BJ (cell line): ENCODE measurements around the gene CAP2. TPM values are rescaled to one million over a fixed set of nuclear protein-coding genes. Genes with fewer than 3 reads are reported as not detected.
"Not testable (repeated sequence)": the region's sequence is repeated elsewhere in the genome, so short reads cannot be mapped to it uniquely, and the experiment has no call there.

Source experiments
- CTCF ChIA-PET: fragments of 350-600 bp; formaldehyde crosslinking; extraction: SDS; loops from one replicate; lab custom pipeline; 2021; ENCODE audit warnings: antibody characterized with exemption, inconsistent platforms; lab: Yijun Ruan, JAX
- POLR2A ChIA-PET: fragments of 300-600 bp; sonication (Branson Sonifier 250); formaldehyde crosslinking; extraction: SDS; loops from one replicate; lab custom pipeline; 2021; ENCODE audit warnings: antibody characterized with exemption; lab: Charles Lee
- DNase-seq: peaks from one replicate; pipeline ENCODE4 v3.0.0-alpha.2; 2011; ENCODE audit warnings: low read depth
- H3K27me3 ChIP-seq: 2 replicates; pipeline ENCODE4 v1.6.0; 2011; ENCODE audit warnings: low read length; ENCODE audit not compliant: control insufficient read depth, insufficient read depth
- H3K36me3 ChIP-seq: 2 replicates; pipeline ENCODE4 v1.5.1; 2011; ENCODE audit warnings: low read length; ENCODE audit not compliant: control insufficient read depth, insufficient read depth
- H3K4me3 ChIP-seq: 2 replicates; pipeline ENCODE4 v1.5.1; 2011; ENCODE audit warnings: low read depth, mild to moderate bottlenecking, control low read depth, low read length
- polyA plus RNA-seq: library from polyadenylated mRNA; depleted of rRNA; stranded (reverse); fragments of >200 nt; gene quantifications from 2 replicates; pipeline ENCODE4 v1.2.3, GENCODE V29; 2011
- TF ChIP-seq, protein P1 (sequence below): IDR thresholded peaks from 2 replicates; pipeline ENCODE4 v1.5.1; 2011; ENCODE audit warnings: low read depth, mild to moderate bottlenecking, control low read depth, inconsistent platforms, low read length, moderate library complexity; ENCODE audit not compliant: insufficient read depth

CAP2 gene
- polyA plus RNA-seq, 1 experiment: 84.4 TPM

DNA sequence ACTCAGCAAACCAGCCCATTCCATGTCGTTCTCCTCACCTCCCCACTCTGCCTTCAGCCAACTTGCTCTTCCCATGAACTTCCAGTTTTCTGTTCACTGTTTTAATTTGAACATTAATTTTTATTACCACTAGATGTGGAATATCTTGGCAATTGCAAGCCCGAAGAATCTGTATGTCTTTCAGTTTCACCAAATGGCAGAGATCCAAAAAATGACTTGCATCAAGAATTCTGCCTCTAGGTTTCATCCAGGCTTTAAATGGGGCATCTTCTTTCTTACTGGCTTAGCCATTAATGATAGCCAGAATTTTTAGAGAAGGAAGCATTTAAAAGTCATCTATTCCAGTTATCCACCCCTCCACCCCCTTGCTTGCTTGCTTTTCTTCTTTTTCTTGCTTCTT, 39.0 kb downstream of the CAP2 start:
- Histone ChIP-seq H3K4me3 (no peak overlapping the region), H3K36me3 (peaks cover 4% of the 10 kb centered on the region), H3K27me3 (no peaks in the 10 kb centered on the region)
- TF ChIP-seq, protein P1, sequence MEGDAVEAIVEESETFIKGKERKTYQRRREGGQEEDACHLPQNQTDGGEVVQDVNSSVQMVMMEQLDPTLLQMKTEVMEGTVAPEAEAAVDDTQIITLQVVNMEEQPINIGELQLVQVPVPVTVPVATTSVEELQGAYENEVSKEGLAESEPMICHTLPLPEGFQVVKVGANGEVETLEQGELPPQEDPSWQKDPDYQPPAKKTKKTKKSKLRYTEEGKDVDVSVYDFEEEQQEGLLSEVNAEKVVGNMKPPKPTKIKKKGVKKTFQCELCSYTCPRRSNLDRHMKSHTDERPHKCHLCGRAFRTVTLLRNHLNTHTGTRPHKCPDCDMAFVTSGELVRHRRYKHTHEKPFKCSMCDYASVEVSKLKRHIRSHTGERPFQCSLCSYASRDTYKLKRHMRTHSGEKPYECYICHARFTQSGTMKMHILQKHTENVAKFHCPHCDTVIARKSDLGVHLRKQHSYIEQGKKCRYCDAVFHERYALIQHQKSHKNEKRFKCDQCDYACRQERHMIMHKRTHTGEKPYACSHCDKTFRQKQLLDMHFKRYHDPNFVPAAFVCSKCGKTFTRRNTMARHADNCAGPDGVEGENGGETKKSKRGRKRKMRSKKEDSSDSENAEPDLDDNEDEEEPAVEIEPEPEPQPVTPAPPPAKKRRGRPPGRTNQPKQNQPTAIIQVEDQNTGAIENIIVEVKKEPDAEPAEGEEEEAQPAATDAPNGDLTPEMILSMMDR: no peak
- POLR2A ChIA-PET: no interaction called here
- DNase-seq: no peak
- CTCF ChIA-PET: no interaction called here

DNA sequence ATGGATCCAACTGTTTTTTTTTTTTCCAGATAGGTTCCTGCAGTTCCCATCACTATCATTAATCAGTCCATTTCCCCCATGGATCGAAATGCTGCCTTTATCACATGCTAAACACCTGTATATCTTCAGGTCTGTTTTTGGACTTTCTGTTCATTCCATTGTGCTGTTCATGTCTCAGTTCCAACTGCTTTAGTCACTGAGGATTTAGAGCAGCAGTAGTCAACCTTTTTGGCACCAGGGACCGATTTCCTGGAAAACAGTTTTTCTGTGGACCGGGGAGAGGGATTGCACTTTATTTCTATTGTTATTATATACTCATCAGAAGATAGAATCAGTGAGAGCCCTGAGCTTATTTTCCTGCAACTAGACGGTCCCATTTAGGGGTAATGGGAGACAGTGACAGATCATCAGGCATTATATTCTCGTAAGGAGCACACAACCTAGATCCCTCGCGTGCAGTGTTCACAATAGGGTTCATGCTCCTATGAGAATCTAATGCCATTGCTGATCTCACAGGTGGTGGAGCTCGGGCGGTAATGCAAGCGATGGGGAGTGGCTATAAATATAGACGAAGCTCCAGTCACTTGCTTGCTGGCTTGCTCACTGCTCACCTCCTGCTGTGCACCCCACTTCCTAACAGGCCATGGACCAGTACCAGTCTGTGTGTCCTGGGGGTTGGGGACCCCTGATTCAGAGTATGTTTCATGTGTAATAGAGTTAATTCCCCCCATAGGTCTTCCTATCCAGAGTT, 46.0 kb downstream of the CAP2 start:
- ChIA-PET CTCF (no interaction called here), POLR2A (no interaction called here)
- Histone ChIP-seq H3K27me3 (no peaks in the 10 kb centered on the region), H3K36me3 (peaks cover 6% of the 10 kb centered on the region), H3K4me3 (no peak overlapping the region)
- TF ChIP-seq, protein P1: no peak
- no peak for DNase-seq

DNA sequence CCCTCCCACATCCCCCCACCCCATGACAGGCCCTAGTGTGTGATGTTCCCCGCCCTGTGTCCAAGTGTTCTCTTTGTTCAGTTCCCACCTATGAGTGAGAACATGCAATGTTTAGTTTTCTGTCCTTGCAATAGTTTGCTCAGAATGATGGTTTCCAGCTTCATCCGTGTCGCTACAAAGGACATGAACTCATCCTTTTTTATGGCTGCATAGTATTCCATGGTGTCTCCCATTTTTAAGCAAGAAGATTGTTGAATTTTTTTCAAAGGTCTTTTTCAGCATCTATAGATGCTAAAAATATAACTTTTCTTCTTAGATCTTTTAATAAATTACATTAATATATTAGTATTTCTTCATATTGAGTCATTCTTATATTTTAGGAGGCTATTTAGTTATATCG, 47.4 kb downstream of the CAP2 start:
- CTCF ChIA-PET, POLR2A ChIA-PET, H3K36me3 ChIP-seq, DNase-seq, H3K4me3 ChIP-seq, H3K27me3 ChIP-seq: not testable (repeated sequence)

DNA sequence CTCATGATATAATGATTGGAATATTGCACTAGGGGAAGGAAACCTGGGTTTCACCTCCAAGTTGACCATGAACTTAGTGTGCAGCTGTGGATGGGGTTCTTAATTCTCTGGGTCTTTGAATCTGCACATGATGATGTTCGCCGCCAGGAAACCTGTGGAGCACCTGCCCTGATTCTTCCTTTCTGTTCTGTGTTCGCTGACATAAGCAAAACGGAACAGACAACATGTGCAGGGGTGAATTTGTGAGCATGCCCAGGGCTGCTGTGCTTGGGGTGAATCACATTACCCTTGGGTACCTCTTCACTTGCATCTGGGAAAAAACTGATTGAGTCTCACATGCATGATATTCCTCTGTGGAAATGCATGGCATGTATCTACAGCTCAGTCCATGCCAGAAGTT, 48.8 kb downstream of the CAP2 start:
- ChIA-PET POLR2A (no interaction called here), CTCF (interaction anchor here (0.7 kb wide), 1 partner anchor 11 kb away, joined by 3 read pairs; no protein-coding TSS in a partner anchor)

DNA sequence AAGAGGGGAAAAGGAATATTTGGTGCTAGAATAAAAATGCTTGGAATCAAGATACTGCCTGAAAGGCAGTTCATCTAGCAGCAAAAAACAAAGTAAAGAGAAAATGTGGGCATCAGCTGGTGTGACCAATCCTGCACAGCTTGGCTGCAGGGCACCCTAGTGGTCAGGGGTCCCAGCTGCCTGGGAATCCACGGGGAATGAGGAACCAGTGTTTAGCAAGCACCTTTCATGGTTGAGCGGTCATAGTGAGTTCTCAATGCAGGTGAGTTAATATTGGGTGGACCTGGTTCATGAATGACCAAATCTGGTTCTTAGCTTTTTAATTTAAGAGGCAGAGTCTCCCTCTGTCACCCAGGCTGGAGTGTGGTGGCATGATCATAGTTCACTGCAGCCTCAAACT, 53.3 kb downstream of the CAP2 start:
- TF ChIP-seq, protein P1: no peak
- Histone ChIP-seq H3K4me3 (no peak overlapping the region), H3K27me3 (no peaks in the 10 kb centered on the region), H3K36me3 (peaks cover 2% of the 10 kb centered on the region; the same call in 1 of the 2 replicates)
- ChIA-PET CTCF (interaction anchor here (0.5 to 0.8 kb wide), 2 partner anchors 39 to 294 kb away, joined by 3 read pairs; no protein-coding TSS in a partner anchor), POLR2A (interaction anchor here (0.6 to 0.7 kb wide), 2 partner anchors 85 to 137 kb away, joined by 5 to 17 read pairs; no protein-coding TSS in a partner anchor)
- no peak for DNase-seq

More for the DNA sequence above, 48.8 kb downstream of the CAP2 start:
- TF ChIP-seq, protein P1: no peak
- no peak for DNase-seq
- Histone ChIP-seq H3K4me3 (no peak overlapping the region), H3K36me3 (peaks cover 3% of the 10 kb centered on the region), H3K27me3 (no peaks in the 10 kb centered on the region)

DNA sequence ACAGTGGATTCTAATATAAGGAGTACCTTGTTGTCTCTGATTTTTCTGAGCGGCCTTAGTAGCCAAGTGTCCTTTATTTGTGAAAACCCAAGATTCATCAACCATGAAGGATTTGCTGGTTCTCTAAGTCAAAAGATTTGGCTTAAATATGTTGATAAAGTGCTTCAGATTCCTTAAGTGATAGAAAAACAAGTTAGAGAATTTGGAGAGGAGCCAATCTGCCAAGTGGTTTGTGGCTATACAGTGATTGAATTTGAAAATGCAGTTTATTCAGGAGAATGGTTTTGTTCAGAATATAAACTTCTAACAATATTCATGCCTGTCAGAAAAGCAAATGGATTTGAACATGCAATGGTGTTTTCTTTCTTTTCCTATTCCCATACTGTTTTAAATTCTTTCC, 54.8 kb downstream of the CAP2 start:
- no peak for DNase-seq
- CTCF ChIA-PET: no interaction called here
- Histone ChIP-seq H3K4me3 (no peak overlapping the region), H3K36me3 (no peaks in the 10 kb centered on the region), H3K27me3 (no peaks in the 10 kb centered on the region)
- TF ChIP-seq, protein P1: no peak
- POLR2A ChIA-PET: no interaction called here
